NCI-H1092 treated with DMSO at 0.1 percent for 48 hours (cell line): Measurements from ENCODE around the gene HAPLN2.
"Not testable (repeated sequence)": the region's sequence is repeated elsewhere in the genome, so short reads cannot be mapped to it uniquely, and the experiment has no call there.

ENCODE experiments used
- DNase-seq: peaks from one replicate; lab custom pipeline; 2025; lab: John Stamatoyannopoulos, UW

HAPLN2 gene

DNA sequence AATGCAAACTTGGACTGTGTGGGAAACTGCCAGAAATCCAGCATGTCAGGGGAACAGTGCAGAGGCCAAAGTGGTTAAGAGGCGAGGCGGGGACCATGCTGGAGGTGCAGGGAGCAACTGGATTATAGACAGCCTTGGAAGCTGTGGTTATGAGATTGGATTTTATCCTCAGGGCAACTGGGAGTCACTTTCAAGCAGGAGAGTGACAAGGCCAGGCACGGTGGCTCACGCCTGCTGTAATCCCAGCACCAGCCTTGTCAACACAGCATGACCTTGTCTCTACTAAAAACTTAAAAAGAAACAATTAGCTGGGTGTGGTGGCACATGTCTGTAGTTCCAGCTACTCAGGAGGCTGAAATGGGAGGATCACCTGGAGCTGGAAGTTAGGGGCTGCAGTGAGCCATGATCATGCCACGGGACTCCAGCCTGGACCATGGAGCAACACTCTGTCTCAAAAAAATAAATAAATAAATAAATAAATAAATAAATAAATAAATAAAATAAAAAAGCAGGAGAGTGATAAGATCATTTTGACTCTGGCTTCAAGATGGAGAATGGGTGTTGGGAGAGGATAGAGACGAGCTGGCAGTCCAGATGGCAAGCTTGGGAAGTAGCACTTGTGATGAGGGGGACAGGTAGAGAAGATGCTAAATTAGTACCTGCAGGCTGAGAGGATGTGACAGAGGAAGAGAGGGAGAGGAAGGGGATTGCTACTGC, 3.5 kb downstream of the HAPLN2 start:
- DNase-seq = no peak

DNA sequence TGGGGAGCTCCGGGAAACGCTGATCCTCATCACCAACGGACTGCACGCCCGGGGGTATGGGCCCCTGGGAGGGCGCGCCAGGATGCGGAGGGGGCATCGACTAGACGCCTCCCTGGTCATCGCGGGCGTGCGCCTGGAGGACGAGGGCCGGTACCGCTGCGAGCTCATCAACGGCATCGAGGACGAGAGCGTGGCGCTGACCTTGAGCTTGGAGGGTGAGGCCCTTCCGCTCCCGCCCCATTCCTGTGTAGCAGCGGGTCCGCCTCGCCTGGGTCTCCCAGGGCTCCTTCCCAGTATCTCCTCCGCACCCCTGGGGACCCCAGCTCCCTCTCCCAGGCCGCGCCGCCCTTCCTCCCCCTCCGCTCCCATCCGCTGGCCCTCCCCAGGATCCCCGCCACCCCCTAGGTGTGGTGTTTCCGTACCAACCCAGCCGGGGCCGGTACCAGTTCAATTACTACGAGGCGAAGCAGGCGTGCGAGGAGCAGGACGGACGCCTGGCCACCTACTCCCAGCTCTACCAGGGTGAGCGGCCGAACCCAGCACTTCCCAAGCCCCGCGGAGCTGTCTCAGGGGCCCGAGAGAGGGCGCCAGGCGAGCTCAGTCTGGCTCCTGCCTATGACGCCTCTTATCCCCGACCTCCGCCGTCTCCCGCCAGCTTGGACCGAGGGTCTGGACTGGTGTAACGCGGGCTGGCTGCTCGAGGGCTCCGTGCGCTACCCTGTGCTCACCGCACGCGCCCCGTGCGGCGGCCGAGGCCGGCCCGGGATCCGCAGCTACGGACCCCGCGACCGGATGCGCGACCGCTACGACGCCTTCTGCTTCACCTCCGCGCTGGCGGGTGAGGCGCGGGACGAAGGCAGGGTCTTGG, 5.0 kb downstream of the HAPLN2 start:
- peak; percentile 45 for DNase-seq

DNA sequence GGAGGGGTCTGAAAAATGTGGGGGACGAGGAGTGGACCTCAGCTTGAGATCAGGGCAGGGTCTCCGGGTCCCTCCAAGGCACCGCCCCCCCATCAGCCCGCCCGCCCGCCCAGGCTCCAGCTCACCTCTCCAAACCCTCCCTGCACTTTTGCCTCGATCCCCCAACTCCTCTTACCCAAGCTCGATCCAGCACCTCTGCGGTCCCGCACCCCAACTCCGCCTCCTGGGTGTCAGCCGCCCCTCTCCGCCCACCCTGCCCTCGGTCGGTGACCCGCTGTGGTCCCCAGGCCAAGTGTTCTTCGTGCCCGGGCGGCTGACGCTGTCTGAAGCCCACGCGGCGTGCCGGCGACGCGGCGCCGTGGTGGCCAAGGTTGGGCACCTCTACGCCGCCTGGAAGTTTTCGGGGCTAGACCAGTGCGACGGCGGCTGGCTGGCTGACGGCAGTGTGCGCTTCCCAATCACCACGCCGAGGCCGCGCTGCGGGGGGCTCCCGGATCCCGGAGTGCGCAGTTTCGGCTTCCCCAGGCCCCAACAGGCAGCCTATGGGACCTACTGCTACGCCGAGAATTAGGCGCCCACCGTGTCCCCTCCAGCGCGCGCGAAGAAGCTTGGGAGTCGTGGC, 5.7 kb downstream of the HAPLN2 start:
- DNase-seq = no peak

DNA sequence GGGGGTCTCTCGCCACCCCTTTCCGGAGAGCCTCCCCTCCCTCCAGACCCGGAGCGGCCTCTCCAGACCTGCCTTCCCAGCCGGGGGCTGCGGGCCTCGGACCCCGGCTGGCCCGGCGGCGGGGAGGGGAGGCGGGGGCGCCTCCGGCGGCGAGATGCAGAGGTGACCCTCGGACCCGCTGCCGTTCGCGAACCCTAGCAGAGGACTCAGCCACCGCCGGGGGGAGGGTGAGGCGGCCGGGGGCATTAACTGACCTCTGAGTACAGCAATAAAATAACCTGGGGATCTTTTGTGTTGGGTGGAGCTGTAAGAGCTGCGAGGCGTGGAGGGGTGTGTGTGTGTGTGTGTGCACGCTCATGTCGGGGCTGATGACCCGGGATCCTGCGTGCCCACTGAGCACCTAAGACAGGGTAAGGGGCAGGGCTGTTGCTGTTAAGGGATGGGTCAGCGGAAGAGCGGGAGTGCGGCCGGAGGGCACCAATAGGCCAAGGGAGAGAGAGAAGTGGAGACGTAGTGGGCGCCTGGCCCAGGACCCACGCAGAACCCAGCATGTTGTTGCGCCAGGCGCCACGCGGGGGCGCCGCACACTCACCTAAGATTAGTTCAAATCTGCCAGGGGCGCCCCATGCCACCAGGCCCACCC, 6.3 kb downstream of the HAPLN2 start:
- DNase-seq = peak; percentile 47

DNA sequence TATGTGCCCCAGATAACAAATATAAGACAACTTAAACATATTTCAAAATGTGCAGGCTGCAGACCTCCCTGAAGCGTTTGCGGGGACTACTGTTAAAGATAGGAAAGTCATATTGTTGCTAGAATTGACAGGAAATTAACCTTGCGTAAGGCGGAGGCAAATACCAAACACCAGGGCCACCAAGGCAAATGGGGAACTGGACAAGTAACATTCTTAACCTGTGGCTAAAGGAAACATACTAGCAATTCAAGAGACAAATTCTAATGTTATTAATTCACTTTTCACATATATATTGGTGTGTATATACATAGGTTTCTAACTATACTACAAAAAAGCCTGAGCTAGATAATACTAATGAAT, 6.8 kb downstream of the HAPLN2 start:
- DNase-seq = no peak

DNA sequence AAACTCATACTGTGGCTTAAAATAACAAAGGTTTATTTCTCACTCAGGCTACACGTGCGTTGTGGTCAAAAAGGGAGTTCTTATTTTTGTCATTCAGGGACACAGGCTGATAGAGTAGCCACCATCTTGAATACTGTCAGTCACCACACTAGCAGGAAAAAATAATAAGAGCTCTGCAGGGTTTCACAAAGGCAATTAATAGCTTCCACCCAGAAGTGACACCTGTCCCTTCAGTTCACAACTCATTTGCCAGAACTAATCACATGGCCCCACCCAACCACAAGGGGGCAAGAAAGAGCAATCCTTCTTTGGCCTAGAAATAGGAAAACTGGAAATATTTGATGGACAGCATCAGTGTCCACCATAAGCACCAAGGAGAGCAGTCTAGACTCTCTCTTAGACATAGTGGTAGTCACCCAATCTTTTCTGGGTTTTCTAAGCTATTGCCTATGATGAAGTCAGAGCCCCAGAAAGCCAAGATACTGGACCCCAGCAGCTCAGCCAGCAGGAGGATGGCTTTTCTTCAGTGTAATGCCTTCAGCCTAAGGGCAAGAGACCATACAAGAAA, 8.2 kb downstream of the HAPLN2 start:
- DNase-seq = peak; percentile 20

DNA sequence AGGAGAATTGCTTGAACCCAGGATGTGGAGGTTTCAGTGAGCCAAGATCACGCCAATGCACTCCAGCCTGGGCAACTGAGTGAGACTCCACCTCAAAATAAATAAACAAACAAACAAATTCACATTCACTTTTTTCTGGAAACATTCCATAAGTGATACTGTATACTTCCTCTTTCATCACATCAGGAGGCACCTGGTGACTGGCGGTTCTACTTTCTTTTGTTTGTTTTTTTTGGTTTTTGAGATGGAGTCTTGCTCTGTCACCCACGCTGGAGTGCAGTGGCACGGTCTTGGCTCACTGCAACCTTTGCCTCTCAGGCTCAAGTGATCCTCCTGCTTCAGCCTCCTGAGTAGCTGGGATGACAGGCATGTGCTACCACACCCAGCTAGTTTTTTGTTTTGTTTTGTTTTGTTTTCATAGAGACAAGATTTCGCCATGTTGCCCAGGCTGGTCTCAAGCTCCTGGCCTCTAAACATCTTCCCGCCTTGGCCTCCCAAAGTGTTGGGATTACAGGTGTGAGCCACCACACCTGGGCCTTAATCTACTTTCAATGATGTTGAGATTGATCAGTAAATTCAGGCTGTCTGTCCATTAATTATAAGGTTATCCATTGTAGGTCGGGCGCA, 10.7 kb downstream of the HAPLN2 start:
- no peak for DNase-seq

DNA sequence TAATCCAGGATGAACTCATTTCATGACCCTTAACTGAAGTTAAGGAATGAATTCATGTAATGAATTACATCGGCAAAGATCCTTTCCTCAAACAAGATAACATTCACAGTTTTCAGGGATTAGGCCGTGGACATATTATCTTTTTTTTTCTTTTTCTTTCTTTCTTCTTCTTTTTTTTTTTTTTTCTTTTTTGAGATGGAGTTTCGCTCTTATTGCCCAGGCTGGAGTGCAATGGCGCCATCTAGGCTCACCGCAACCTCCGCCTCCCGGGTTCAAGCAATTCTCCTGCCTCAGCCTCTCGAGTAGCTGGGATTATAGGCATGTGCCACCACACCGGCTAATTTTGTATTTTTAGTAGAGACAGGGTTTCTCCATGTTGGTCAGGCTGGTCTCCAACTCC, 11.9 kb downstream of the HAPLN2 start:
- DNase-seq = not testable (repeated sequence)

DNA sequence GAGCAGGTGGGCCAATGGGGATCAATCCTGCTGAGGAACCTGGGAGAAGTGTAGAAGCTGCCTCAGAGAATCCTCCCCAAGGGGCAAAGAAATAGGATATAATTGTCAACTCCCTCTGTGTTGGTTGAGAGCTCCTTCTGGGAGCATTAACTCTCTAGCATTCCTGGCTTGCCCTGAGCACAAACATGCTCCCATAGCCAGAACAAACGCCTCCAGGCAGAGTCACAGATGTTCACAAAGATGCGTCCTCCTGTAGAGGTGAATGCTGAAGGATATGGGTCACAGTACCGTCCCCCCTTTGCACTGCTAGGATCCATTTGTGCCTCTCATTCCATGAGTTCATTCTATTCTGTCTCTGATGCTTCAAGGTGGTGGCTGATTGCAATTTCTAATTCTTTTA, 13.1 kb downstream of the HAPLN2 start:
- DNase-seq = no peak

DNA sequence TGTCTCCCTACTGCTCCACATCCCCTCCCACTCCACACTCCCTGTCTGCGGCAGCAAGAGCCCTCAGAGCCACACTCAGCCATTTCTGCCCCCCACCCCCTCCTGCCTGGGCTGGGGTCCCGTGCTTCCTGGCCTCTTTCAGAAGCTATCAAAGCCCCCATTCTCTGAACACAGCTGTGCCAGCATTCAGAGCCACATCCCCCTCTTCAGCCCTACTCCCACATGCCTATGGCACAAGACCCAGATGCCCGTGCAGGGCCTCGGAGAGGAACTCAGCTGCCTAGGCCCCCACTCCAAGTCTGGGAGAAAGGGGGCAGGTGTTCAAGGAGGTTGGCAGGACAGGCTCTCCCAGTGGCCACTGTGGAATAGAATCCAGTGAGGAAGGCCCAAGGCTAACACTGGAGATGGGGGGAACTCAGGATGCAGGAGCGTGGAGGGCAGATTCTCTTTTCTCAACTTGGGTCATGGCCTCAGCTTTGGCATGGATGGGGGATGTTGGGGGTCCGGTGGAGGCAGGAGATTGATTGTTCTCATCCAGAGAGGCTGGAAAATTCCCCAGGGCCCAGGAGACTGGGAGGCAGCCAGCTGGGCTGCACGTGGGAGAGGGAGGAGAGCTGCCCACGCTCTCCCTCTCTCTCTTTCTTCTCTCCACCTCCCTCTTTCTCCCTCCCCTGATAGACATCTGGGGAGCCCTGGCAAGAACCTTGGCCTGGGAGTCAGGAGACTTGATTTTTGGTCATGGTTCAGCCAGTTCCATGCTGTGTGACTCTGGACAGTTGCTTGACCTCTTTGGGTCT, 19.2 kb downstream of the HAPLN2 start:
- DNase-seq = no peak

DNA sequence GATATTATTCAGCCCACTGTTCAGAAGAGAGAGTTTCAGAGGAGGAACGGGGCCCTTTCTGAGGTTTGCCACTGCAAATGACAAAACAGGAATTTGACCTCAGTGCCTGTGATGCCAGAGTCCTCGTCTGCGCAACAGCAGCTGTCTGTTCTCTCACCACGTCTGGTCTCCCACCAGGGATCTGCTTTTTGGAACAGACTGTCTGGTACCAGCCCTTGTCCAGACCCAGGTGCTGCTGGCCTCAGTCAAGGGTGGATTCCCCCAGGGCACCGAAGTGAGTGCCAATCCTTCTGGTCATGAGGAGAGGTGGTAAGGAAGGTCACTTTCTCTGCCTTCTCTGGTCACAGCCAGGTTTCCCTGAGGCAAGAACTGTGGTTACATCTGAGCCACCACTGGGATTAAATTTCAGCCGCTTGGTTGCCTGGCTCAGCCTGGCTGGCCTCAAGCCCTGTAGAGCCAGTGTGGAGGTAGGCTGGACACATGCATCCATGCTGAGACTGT, 20.4 kb downstream of the HAPLN2 start:
- DNase-seq = no peak

DNA sequence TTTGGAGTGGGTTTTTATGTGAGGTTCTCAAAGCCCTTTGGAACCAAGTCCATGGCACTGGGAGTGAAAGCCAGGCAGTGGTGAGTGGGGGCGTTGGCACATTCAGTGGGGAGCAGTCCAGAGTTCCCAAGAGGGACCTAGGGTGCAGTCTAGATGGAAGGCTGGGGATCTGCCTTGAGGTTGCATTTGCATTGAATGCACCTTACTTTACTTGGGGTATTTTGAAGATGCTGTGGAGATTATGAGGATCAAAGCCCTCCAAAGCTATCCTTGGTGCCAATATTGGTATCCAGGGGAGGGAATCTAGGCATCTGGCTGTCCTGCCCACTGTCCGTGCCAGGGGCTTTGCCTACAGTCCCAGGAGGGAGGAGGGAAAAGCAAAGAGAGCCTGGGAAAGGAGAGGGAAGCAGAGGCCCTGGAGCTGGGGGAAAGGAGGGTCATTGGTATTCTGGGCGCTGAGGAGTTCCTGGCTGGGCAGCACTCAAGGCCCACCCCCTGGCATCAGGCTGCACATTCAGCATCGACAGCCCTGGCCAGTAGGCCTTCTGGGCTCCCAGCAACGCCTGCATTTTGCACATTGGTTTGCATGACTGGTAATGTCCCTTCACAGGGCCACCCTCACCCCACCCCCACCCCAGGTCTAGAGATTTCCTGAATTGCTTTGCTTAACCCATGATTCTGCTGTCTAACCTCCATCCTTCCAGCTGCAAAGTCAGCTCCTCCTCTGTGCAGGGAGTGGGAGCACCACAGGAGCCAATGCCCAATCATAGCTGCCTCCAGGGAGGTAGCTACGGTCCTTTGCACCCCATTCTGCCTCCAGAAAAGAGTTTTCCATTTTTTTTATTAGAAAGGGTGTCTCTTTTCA, 21.9 kb downstream of the HAPLN2 start:
- DNase-seq = no peak

DNA sequence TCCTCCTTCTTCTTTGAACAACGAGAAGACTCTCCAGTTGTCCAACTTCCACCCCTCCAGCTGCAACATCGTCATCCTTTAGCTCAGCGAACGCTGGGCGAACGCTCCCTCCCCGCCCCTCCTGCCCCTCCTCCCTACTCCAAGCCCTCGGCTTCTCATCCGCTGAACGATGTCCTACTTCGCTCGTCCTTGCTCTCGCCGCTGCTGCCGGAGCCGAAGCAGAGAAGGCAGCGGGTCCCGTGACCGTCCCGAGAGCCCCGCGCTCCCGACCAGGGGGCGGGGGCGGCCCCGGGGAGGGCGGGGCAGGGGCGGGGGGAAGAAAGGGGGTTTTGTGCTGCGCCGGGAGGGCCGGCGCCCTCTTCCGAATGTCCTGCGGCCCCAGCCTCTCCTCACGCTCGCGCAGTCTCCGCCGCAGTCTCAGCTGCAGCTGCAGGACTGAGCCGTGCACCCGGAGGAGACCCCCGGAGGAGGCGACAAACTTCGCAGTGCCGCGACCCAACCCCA, 22.6 kb downstream of the HAPLN2 start, which contains the start of gene BCAN:
TSS of gene BCAN (plus strand) at position 357 of the 504 bp plus-strand sequence. CDS start 3,938 bp downstream, outside the sequence.
- peak; percentile 25 for DNase-seq

DNA sequence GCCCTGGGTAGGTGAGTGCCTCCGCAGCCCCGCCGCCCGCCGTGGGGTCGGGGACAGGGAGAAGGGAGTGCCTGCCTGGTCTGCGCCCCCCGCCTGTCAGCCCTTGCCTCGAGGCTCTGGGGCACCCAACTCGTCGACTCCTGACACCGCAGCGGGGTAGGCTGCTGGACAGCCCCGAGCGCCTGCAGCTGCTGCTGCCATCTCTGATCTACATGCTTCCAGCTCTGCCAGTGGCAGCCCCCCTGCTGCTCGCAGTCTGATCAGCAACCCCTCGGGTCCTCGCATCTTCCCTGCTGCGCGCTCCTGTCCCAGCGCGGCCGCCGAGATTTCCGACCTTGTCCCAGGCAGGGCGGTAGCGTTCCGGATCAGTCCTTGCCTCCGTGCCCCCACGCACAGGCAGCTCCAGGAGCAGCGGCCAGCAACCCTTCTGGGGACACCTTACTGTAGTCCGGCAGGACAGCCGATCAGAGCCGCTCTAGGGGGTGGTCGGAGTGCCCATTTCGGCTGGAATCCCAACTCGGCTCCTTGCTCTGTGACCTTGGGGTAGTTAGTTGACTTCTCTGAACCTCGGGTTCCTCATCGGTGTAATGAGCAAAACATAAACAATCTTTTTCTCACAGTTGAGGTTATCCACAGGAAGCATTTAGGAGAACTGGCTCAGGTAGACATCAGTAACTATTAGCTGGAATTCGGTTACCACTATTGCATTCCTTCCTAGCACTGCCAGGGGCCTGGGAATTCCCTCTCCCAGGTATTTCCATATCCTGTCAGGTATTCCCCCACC, 23.2 kb downstream of the HAPLN2 start:
- no peak for DNase-seq

DNA sequence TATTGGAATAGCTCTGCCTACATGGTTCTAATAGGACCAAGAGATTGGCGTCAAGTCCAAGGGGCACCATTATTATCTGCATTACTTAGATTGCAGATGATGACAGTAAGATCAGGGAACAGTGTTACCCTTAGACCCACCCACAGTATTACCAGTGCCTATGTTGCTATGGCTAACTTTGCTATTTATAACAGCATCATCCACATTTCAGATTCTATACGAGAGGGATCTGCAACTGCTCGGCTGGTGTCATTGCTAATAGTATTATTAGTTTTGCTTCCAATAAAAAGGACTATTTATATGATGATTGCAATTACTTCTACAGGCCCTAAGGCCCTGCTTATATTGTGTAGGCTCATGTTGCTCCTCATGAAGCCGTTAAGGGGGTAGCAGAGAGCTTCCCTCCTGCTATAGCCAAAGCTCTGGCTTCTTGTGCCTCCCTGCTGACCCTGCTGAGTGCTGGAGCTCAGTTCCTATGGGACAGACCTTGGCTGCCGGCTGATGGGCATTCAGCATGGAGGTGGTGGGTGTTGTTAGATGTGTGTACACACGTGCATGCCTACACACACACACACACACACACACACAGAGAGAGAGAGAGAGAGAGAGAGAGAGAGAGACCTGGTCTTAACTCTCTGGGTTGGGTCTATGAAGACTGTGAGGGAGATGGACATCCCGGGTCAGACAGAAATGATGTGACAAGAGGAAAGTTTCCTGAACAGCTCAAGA, 24.0 kb downstream of the HAPLN2 start:
- DNase-seq = no peak

DNA sequence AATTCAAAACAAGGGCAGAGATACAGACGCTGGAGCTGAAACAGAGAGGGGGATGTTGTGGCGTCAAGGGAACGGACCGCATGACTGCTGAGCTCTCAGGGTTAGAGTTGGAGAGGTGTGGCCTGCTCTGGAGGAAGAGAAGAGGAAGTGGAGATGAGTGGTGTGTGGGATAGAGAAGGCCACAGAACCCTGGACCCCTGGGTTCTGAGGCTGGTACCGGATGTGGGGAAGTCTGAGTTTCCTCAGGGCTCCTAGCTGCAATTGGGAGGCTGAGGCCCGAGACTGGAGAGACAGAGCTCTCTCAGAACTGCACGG, 24.5 kb downstream of the HAPLN2 start:
- DNase-seq = no peak

DNA sequence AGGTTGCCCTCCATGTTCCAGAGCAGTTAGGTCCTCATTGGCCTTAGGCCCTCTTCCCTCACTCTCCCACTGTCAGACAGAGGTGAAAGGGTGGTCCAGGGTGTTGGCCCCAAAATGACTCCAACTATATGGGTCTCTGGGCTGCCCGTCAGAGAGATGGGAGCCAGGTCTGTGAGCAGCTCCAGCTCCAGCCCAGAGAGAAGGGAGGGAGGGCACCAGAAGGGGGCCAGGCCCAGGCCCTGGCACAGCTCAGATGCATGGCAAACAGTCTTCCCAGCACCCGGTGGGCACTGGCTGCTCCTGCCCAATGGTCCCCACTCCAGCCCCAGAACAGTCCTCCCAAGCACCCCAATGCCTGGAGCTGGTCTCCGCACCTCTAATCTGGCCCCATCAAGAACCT, 24.9 kb downstream of the HAPLN2 start:
- DNase-seq = no peak

DNA sequence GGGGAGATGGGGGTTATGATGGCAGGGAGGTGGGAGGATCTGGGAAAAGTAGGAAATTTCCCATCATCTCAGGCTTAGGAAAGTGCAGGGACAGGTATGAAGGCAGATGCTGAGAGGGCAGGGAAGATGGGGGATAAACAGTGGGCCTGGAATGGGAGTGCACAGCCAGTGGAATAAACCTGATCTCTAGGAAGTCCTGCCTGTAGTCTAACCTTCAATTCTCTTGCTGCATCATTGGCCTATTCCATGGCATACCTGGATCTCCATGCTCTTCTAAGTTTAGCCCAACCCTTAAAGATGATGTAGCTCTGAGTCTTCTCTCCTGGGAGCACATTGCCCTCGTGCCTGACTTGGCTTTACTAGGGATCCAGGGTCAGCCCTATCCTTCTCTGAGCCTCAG, 25.4 kb downstream of the HAPLN2 start:
- no peak for DNase-seq
